GM18907 (cell line): ENCODE results near the gene U2AF1L4.

Source experiments
- ATAC-seq: cut with Tn5 transposase; IDR thresholded peaks from one replicate; pipeline ENCODE4 v1.9.1; 2021; ENCODE audit warnings: mild to moderate bottlenecking, moderate library complexity; ENCODE audit not compliant: unreplicated experiment

The U2AF1L4 gene

DNA sequence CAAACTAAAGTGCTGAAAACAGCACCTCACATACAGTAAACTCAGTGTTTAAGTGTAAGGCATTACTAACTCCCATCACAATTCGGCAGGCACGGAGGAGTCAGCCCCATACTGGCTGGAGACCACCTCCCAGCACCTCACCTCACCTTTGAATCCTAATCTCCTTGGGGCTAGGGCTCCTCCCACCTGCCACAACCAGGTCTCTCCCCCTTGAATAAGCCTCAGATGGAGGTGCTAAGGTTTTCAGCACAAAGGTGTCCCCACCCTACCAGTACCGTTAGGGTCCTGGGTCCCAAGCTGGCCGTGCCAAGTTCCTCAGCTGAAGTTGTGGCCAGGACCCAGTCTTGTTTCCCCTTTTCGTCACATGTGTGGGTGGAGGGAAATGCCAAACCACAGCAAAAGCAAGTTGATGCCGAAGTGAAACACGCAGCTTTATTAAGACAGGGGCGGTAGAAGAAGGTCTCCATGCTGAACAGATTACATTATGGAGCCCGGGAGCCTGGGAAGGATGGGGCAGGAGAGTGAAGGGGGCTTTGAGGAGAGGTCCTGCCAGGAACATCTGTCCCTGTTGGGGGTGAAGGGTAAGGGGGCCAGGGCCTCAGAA, 3.0 kb downstream of the U2AF1L4 start, which contains the start of gene IGFLR1:
IGFLR1 (minus strand) TSS at position 332 of the 604 bp plus-strand sequence. CDS start 1,272 bp downstream, outside the sequence.
- no peak for ATAC-seq

DNA sequence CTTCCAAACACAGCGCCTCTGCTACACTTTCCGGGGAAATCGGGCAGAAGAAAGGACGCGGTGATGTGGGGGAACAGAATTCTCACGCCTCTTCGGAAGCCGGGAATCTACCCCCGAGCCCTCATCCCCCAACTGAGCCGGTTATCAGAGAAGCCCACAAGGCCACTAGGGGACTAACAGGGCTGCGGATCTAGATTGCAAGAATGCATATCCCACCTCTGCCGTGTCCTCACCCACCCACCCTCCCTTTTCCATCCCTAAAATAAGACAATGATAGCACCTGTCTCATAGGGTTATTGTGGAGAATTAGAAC, 4.1 kb downstream of the U2AF1L4 start:
- no peak for ATAC-seq

DNA sequence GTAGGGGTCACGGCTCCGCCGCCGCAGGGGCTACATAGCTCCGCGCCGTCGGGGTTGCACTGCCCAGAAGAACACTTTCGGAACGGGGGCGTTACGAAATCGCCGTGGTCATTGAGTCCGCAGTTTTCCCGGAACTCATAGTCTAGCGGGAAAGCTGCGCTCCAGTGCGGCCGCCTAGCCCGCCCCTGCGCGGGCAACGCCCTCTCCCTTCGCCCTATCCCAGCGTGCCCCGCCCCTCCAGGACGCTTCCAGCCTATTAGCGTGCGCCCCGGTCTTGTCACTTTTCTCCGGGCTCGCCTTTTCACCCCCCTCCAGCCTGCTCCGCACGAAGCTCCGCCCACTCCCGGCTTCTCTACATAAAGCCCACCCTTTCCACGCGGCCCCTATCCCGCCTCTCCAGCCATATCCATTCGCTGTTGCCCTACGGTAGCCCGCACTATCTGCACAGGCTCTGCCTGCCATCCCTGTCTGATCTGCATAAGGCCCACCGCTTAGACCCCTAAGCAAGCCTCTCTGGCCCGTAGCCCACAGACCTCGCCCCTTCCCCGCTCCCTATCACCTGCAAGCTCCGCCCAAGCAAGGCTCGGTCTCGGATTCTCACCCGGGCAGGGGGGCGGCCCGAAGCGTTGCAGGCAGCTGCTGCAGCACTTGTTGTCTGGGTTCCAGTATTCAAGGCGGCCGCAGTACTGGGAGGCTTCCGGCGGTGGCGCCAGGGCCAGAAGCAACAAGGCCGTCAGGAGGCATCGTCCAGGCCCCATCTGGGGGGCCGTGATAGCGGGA, 4.6 kb downstream of the U2AF1L4 start:
- peak; percentile 56 for ATAC-seq

DNA sequence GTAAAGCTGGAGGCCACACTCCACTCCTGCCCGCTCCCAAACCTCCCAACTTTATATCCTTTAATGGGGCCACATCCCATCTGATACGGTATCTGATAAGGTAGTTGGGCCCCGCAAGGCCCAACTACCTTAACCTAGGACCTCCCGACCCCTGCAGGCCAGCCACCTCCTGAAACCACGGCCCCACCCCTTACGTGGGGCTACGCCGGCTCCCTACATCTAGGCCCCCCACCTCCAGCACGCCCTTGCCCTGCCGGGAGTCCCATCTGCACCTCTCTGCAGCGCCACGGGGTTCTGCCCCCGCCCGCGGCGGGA, 5.2 kb downstream of the U2AF1L4 start:
- ATAC-seq: no peak

DNA sequence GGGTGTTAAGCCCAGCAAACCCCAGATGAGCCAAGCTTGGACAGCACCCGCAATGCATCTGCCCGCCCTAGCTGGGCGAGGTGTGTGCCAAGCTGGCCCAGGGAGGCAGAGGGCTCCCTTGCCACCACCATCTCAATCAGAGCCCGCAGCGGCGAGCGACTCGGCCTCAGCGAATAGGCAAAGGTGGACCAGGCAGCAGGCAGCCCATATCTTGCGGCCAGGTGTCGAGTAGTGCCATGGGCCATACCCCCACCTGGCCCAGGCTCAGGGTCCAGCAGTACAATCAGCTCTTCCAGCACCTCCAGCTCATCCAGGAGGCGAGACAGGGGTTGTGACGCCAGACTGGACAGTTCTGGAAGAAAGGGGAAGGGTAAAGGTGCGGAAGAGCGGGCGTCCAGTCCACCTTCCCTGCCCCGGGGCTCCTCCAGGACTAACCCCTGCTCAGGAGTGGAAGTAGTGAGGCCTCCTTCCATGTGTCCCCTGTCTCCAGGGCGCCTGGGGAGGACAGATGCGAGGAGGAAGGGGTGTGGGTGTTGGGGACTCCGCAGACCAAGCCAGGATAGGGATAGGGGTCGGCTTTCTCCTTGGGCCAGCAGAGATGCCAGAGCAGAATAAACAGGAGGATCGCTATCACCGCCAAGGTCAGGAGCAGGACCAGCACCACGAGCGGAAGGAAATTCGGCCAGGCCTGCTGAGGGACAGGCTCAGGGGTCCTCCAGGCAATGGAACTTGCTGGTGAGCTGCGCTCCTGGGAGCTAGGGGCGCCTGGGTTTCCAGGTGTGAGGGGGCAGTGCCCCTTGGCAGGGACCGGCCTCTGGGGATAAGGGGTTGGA, 5.7 kb downstream of the U2AF1L4 start:
- no peak for ATAC-seq

DNA sequence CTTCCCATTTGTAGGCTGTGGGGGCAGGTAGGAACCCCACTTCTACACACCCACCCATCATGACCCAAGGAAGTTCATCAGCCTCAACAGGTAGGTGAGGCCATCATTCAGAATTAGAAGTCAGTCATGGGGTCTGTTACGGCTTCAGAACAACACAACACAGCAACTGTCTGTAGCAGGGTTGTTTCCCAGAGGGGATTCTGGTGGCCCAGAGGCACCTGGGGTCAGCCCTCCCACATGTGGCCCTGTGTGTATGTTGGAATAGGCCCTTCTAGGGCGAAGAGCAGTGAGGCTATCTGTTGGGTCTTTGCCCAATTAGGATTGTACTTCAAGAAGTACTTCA, 6.4 kb downstream of the U2AF1L4 start:
- no peak for ATAC-seq

DNA sequence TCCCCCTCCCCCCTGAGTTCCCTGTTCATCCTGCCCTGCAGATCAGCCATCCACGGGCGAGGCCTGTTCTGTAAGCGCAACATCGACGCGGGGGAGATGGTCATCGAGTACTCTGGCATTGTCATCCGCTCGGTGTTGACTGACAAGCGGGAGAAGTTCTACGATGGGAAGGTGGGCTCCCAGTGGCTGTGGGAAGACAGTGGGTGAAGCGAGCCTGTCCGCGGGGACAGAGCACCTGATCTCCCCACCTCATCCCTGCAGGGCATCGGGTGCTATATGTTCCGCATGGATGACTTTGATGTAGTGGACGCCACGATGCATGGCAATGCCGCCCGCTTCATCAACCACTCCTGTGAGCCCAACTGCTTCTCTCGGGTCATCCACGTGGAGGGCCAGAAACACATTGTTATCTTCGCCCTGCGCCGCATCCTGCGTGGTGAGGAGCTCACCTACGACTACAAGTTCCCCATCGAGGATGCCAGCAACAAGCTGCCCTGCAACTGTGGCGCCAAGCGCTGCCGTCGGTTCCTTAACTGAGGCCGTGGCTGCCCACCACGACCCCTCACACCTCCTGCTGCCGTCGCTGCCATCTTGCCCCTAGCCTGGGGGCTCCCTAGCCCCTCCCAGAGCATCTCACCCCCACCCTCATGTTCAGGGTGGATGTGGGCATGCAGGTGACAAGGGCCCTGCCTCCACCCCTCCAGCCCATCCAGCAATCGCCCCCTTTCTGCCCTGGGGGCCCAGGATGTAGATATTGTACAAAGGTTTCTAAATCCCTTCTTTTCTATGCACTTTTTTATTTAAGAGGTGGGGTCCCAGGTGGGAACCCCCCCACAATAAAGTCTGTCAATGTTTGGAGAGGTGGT, 7.0 kb downstream of the U2AF1L4 start:
- no peak for ATAC-seq

DNA sequence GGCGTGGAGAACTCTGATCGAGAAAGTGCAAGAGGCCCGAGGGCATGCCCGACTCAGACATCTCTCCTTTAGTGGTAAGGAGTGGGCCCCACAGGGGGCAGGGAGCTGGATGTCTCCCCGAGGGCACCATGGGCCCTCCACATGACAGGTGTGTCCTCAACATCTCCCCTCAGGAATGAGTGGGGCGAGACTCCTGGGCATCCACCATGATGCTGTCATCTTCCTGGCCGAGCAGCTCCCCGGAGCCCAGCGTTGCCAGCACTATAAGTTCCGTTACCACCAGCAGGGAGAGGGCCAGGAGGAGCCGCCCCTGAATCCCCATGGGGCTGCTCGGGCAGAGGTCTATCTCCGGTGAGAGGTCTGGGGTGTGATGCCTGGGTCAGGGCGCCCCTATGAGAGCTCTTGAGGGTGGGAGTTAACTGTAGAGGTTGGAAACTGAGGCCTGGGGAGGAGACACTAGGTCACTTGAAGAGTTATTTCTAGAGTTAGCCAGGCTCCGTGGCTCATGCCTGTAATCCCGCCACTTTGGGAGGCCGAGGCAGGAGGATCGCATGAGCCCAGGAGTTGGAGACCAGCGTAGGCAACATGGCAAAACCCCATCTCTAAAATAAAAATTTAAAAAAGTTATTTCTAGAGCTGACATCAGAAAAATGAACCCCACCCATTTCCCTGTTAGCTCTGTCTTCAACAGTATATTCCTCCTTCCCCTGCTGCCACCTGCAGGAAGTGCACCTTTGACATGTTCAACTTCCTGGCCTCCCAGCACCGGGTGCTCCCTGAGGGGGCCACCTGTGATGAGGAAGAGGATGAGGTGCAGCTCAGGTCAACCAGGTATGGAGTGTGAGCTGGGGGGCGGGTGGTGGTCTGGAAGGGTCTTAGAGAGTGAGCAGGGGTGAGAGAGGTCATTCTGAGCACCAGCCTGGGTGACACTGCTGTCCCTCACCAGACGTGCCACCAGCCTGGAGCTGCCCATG, 8.0 kb downstream of the U2AF1L4 start:
- ATAC-seq: no peak

DNA sequence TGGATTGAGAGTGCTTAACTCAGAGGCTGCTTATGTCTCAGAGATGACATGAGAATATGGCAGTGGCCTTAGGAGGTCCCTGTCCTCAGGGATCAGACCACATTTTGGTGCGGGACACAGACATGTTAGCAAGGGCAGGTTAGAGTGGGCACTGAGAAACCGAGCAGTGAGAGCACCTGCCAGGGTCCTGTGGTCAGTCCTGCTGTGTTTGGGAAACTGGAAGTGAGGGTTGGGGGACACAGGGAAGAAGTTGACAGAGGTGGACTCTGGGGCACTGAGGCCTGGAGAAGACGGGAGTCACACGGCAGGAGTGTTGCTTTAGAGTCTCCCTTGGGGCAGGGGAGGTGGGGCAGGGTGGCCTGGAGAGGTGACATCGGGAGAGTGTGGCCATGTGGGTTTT, 10.3 kb downstream of the U2AF1L4 start:
- ATAC-seq: no peak

DNA sequence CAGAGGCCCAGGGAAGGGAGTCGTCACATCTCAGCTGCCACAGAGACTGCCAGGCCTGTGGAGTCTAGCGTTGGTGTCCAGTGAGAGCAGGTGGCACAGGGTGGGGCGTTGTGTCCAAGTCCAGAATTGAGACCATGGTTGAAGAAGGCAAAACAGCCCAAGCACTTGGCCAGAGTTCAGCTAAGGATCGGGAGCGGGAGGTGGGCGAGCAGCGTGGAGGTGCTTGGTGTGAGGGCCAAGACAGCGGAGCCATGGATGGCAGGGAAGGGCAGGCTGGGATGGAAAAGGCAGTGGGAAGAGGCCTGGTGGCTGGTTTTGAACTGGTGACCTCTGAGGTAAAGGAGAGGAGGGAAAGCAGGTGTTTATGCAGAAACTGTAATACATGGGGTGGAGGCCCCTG, 10.9 kb downstream of the U2AF1L4 start:
- ATAC-seq: no peak

DNA sequence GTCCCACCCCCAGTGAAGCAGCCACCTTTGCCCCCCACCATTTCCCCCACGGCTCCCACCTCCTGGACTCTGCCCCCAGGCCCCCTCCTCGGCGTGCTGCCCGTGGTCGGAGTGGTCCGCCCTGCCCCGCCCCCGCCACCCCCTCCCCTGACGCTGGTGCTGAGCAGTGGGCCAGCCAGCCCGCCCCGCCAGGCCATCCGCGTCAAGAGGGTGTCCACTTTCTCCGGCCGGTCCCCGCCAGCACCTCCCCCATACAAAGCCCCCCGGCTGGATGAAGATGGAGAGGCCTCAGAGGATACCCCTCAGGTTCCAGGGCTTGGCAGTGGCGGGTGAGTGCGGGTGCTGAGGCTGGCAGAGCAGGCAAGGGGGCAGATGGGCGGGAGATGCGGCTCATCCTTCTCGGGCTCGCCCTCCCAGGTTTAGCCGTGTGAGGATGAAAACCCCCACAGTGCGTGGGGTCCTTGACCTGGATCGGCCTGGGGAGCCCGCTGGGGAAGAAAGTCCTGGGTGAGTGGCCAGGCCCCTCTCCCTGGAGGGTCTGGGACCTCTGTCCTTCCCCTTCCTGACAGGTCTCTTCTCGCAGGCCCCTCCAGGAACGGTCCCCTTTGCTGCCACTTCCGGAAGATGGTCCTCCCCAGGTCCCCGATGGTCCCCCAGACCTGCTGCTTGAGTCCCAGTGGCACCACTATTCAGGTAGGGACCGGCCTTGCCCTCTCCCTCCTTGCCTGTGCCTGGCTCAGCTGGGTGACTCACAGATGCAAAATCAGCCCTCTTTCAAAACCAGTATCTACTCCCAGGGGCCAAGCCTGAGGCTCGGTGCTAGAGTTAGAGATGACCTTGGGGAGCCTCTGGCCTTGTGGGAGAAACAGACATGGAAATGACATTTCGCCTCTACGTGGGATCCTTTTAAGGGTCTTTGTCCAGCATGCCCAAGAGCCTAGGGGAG, 11.8 kb downstream of the U2AF1L4 start:
- no peak for ATAC-seq

DNA sequence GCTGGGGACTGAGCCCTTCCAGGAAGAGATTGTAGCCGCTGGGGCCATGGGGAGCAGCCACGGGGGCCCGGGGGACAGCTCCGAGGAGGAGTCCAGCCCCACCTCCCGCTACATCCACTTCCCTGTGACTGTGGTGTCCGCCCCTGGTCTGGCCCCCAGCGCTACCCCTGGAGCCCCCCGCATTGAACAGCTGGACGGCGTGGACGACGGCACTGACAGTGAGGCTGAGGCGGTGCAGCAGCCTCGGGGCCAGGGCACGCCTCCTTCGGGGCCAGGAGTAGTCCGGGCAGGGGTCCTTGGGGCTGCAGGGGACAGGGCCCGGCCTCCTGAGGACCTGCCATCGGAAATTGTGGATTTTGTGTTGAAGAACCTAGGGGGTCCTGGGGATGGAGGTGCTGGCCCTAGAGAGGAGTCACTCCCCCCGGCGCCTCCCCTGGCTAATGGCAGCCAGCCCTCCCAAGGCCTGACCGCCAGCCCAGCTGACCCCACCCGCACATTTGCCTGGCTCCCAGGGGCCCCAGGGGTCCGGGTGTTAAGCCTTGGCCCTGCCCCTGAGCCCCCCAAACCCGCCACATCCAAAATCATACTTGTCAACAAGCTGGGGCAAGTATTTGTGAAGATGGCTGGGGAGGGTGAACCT, 12.6 kb downstream of the U2AF1L4 start:
- no peak for ATAC-seq

DNA sequence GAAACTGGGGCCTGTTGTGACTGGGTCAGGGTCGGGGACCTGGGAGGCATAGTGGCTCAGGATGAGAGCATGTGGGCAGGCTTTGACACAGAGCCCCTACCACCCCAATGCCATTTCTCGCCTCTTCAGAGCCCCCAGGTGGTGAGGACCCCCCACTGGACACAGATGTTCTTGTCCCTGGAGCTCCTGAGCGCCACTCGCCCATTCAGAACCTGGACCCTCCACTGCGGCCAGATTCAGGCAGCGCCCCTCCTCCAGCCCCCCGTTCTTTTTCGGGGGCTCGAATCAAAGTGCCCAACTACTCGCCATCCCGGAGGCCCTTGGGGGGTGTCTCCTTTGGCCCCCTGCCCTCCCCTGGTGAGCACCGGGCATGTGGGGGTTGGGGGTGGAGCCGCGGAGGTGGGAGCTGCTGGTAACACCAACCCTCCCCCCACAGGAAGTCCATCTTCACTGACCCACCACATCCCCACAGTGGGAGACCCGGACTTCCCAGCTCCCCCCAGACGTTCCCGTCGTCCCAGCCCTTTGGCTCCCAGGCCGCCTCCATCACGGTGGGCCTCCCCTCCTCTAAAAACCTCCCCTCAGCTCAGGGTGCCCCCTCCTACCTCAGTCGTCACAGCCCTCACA, 13.3 kb downstream of the U2AF1L4 start:
- ATAC-seq: no peak

DNA sequence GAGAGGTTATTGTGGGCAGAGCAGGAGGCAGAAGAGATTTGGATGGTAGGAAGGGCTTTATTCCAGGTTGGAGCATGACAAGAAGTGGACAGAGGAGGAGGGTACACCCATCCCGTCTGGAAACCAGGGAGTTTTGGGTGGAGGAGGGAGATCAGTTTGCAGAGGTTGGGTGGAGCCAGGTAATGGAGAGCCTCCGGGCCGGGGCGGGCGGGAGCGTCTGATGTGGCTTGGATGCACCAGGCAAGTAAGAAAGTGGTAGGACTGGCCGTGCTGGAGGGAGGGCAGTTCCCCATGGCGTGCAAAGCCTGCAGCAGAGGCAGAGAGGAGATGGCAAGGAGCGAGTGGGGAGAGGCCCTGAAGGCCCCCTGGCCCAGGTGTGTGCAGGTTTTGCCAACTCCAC, 13.9 kb downstream of the U2AF1L4 start:
- no peak for ATAC-seq

DNA sequence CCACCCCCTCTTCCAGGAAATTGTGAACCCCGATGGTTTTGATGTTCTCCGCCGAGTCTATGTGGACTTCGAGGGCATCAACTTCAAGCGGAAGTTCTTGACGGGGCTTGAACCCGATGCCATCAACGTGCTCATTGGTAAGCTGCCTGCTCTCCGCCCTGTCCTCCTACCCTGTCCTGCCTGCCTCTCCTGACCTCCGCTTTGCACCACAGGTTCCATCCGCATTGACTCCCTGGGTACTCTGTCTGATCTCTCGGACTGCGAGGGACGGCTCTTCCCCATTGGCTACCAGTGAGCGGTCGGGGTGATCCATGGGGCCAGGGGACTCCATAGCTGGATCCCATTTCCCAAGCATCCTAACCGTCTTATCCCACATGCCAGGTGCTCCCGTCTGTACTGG, 14.9 kb downstream of the U2AF1L4 start:
- ATAC-seq: no peak

DNA sequence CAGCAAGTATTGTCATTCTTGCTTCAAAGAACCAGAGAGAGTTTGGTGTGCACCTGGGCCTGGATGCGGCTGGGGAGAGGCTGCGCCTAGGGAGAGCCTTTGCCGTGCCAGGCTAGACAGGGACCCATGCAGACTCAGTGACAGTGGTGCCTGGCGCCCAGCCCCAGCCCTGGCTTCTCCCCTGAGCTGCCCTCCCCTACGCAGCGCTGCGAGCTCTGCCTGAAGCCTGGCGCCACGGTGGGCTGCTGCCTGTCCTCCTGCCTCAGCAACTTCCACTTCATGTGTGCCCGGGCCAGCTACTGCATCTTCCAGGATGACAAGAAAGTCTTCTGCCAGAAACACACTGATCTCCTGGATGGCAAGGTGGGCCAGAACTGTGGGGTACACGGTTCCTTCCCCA, 15.5 kb downstream of the U2AF1L4 start:
- ATAC-seq: no peak

DNA sequence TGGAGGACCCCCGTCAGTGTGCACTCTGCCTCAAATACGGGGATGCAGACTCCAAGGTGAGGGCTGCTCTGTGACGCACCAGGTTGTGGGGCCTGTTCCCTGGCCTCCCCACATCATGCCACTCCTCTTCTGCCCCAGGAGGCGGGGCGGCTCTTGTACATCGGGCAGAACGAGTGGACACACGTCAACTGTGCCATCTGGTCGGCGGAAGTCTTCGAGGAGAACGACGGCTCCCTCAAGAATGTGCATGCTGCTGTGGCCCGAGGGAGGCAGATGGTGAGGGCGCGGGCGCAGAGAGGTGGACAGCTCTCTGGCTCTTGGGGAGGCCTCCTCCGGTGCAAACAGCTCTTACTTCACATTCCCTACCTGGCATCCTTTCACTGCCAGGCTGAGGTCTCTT, 16.2 kb downstream of the U2AF1L4 start:
- ATAC-seq: no peak
